ENCODE results near the gene DCXR. TPM values are rescaled to one million over a fixed set of nuclear protein-coding genes. Genes with fewer than 3 reads are reported as not detected.

Gene DCXR
- total and polyA plus RNA-seq, 2 of the 13 experiments (the other 11 are each of a cell fraction or from before 2014, with no cell fraction given), result 287 to 311 TPM

DNA sequence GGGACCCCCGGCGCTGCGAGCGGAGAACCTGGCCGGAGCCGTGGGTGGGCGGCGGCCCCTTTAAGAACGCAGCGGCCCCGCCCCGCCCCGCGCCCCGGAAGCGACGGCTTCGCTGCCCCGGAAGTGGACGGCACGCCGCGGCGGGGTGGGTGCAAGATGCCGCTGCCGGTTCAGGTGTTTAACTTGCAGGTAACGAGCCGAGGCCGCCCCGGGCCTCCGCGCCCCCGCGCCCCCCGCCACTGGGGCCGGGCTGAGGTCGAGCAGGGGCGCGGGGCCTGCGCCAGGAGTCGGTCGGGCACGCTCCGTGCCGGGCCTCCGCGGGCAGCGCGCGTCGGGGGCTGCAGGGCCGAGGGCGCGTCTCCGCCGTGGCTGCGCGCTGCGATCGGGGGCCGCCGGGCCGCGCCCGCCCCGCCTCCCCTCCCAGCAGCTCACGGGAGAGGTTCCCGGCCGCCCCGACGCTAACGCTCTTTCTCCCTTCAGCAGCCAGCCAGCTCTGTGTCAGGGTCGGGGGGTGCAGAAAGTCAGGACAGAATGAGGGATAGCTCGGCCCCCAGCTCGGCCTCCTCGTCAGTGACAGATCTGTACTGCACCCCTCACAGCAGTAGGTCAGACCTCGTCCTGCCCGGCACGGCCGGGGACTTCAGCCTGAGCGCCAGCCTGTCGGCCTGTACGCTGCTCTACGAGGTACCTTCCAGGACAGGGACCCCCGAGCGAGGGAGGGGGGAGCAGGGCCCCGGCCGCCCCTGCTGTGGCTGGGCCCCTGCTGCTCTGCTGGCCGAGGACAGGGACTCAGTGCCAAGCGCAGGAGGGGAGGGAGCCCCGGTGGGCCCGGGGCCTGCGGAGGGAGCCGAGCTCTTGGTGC lies 14.5 kb upstream of the DCXR start, which contains the start of the genes GPS1 and RFNG (continued):
- TF ChIP-seq HMG20B (CRISPR knock-in tag; conservative IDR thresholded peaks at IDR 0.05) (no peak), ZNF552 (CRISPR knock-in tag; IDR thresholded peaks at IDR 0.05; ENCODE audit: borderline replicate concordance) (no peak), MXD4 (CRISPR knock-in tag; IDR thresholded peaks at IDR 0.05) (peak; percentile 3; the same call in 1 of the 2 replicates), SRF (IDR thresholded peaks at IDR 0.05; ENCODE audit: low read depth, low read length) (0 out of 2 replicates have a peak, but pooled peaks have one; percentile 4), GTF2F1 (IDR thresholded peaks at IDR 0.05; ENCODE audit: low read length) (no peak), ZNF703 (CRISPR knock-in tag; IDR thresholded peaks at IDR 0.05; ENCODE audit: borderline replicate concordance) (no peak), ZNF841 (CRISPR knock-in tag; IDR thresholded peaks at IDR 0.05; ENCODE audit: borderline replicate concordance) (no peak), YY1 (IDR thresholded peaks at IDR 0.05; ENCODE audit: insufficient read depth, insufficient replicate concordance, low read depth, low read length) (peak; percentile 70), HNRNPL (IDR thresholded peaks at IDR 0.05; ENCODE audit: low read depth, low read length) (0 out of 2 replicates have a peak, but pooled peaks have one; percentile 35), ARNT (IDR thresholded peaks at IDR 0.05) (no peak), KLF12 (CRISPR knock-in tag; IDR thresholded peaks at IDR 0.05; ENCODE audit: borderline replicate concordance) (peak; percentile 78; the same call in 1 of the 2 replicates), HIVEP1 (CRISPR knock-in tag; IDR thresholded peaks at IDR 0.05) (peak; percentile 47), ZNF839 (CRISPR knock-in tag; IDR thresholded peaks at IDR 0.05; ENCODE audit: borderline replicate concordance) (no peak)
- TF ChIP-seq, protein P1, sequence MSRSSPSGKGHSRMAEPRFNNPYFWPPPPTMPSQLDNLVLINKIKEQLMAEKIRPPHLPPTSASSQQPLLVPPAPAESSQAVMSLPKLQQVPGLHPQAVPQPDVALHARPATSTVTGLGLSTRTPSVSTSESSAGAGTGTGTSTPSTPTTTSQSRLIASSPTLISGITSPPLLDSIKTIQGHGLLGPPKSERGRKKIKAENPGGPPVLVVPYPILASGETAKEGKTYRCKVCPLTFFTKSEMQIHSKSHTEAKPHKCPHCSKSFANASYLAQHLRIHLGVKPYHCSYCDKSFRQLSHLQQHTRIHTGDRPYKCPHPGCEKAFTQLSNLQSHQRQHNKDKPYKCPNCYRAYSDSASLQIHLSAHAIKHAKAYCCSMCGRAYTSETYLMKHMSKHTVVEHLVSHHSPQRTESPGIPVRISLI (CRISPR knock-in tag; IDR thresholded peaks at IDR 0.05; ENCODE audit: borderline replicate concordance), result no peak
- TF ChIP-seq, protein P2, sequence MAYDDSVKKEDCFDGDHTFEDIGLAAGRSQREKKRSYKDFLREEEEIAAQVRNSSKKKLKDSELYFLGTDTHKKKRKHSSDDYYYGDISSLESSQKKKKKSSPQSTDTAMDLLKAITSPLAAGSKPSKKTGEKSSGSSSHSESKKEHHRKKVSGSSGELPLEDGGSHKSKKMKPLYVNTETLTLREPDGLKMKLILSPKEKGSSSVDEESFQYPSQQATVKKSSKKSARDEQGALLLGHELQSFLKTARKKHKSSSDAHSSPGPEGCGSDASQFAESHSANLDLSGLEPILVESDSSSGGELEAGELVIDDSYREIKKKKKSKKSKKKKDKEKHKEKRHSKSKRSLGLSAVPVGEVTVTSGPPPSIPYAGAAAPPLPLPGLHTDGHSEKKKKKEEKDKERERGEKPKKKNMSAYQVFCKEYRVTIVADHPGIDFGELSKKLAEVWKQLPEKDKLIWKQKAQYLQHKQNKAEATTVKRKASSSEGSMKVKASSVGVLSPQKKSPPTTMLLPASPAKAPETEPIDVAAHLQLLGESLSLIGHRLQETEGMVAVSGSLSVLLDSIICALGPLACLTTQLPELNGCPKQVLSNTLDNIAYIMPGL (CRISPR knock-in tag; IDR thresholded peaks at IDR 0.05; ENCODE audit: borderline replicate concordance in 1 of 2, low read depth in 1 of 2), result 0 out of 4 replicates have a peak, but pooled peaks have one; percentile 6 to 42
- TF ChIP-seq, protein P3, sequence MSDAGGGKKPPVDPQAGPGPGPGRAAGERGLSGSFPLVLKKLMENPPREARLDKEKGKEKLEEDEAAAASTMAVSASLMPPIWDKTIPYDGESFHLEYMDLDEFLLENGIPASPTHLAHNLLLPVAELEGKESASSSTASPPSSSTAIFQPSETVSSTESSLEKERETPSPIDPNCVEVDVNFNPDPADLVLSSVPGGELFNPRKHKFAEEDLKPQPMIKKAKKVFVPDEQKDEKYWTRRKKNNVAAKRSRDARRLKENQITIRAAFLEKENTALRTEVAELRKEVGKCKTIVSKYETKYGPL (CRISPR knock-in tag; IDR thresholded peaks at IDR 0.05), result no peak
- TF ChIP-seq, protein P4, sequence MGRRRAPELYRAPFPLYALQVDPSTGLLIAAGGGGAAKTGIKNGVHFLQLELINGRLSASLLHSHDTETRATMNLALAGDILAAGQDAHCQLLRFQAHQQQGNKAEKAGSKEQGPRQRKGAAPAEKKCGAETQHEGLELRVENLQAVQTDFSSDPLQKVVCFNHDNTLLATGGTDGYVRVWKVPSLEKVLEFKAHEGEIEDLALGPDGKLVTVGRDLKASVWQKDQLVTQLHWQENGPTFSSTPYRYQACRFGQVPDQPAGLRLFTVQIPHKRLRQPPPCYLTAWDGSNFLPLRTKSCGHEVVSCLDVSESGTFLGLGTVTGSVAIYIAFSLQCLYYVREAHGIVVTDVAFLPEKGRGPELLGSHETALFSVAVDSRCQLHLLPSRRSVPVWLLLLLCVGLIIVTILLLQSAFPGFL (CRISPR knock-in tag; IDR thresholded peaks at IDR 0.05), result no peak
- TF ChIP-seq, protein P5, sequence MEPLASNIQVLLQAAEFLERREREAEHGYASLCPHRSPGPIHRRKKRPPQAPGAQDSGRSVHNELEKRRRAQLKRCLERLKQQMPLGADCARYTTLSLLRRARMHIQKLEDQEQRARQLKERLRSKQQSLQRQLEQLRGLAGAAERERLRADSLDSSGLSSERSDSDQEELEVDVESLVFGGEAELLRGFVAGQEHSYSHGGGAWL (CRISPR knock-in tag; IDR thresholded peaks at IDR 0.05), result peak; percentile 71
- TF ChIP-seq, protein P6, sequence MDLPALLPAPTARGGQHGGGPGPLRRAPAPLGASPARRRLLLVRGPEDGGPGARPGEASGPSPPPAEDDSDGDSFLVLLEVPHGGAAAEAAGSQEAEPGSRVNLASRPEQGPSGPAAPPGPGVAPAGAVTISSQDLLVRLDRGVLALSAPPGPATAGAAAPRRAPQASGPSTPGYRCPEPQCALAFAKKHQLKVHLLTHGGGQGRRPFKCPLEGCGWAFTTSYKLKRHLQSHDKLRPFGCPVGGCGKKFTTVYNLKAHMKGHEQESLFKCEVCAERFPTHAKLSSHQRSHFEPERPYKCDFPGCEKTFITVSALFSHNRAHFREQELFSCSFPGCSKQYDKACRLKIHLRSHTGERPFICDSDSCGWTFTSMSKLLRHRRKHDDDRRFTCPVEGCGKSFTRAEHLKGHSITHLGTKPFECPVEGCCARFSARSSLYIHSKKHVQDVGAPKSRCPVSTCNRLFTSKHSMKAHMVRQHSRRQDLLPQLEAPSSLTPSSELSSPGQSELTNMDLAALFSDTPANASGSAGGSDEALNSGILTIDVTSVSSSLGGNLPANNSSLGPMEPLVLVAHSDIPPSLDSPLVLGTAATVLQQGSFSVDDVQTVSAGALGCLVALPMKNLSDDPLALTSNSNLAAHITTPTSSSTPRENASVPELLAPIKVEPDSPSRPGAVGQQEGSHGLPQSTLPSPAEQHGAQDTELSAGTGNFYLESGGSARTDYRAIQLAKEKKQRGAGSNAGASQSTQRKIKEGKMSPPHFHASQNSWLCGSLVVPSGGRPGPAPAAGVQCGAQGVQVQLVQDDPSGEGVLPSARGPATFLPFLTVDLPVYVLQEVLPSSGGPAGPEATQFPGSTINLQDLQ (CRISPR knock-in tag; IDR thresholded peaks at IDR 0.05), result peak; percentile 75; the same call in 1 of the 2 replicates
